Right renal pelvis (tissue), 4 donors: ENCODE measurements around the gene MFRP. TPM values are rescaled to one million over a fixed set of nuclear protein-coding genes. Genes with fewer than 3 reads are reported as not detected.

ENCODE experiments used
- DNase-seq, 4 donors: peaks; one replicate each; pipeline ENCODE4 v3.0.0-alpha.2; 2013; ENCODE audit warnings: low read depth in 4 of 4, low spot score in 3 of 4, missing footprints in 1 of 4
- polyA plus RNA-seq, 4 donors: library from polyadenylated mRNA; unstranded; fragments of 120-200 nt; gene quantifications; one replicate each; pipeline ENCODE4 v1.2.1, GENCODE V29; 2013; ENCODE audit not compliant: insufficient read length in 4 of 4

MFRP gene
- polyA plus RNA-seq, 4 donors, result not detected

DNA sequence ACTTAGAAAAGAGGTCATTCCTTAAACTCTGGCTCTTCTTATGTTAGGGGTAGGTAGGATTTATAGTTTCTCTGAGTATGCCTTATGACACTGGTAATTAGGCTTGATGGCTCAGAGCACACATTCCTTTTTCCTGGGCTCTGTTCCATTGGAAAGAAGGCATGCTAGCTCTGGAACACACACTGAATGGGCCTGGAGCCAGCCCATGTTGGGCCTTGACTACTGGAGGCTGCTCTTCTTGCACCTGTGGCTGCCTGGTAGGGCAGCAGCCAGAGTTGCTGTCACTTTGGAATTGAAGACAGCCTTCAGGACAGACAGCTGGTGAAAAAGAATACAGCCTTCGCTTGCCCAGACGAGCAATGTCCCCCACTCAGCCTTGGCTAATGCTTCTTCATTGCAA is 47.8 kb downstream of the MFRP start:
- DNase-seq, result no peak

- no peak for DNase-seq
Observed at GRCh38 chr11:119297938-119298337, 48.6 kb downstream of the MFRP start.

- no peak for DNase-seq
Observed at GRCh38 chr11:119295178-119295577, 51.3 kb downstream of the MFRP start.

DNA sequence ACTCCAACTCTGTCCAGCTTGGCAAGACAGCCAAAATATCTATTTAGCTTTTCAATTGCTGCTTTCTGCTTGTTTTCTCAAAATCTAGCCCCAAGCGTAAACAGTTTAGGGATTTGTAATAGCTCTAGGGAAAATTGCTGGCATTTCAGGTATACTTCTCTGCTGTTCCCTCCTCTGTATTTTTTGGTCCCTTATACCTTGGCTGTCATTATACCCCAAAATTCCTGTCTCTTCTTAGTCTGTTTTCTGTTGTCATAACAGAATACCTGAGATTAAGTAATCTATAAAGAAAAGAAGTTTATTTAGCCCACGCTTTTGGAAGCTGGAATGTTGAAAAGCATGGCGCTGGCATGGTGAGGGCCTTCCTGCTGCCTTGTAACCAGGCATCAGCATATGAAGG is 53.0 kb downstream of the MFRP start:
- no peak for DNase-seq

DNA sequence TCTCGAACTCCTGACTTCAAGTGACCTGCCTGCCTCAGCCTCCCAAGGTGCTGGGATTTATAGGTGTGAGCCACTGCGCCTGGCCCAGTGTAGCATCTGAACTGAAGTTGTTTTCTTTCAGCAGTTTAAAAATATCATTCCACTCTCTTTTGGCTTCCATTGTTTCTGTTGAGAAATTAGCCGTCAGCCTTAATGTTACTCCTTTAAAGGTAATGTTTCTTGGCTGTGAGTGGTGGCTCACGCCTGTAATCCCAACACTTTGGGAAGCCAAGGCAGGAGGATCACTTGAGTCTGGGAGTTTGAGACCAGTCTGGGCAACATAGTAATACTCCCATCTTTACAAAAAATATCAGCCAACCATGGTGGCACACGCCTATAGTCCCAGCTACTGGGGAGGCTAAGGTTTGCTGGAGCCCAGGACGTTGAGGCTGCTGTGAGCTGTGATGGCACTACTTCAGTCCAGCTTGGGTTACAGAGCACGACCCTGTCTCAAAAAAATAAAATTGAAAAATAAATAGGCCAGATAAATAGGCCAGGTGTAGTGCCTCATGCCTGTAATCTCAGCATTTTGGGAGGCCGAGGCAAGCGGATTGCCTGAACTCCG is 55.5 kb downstream of the MFRP start:
- DNase-seq, result no peak

Other genes starting within 250 kb of the MFRP start
- gene DPAGT1, start 244.9 kb downstream of the MFRP start, polyA plus RNA-seq, result 10 to 100 TPM; 56.3 to 70.4 (median 59.5) TPM
- 10 to 100 TPM; 10.6 to 14.0 (median 11.8) TPM for gene C2CD2L, start 239.4 kb downstream of the MFRP start, polyA plus RNA-seq
- 10 to 100 TPM; 26.5 to 33.2 (median 30.0) TPM for gene HINFP, start 225.1 kb downstream of the MFRP start, polyA plus RNA-seq
- under 1 TPM; 0.71 to 0.81 (median 0.76) TPM for gene ABCG4, start 197.7 kb downstream of the MFRP start, polyA plus RNA-seq
- gene NLRX1, start 178.0 kb downstream of the MFRP start, polyA plus RNA-seq, result 10 to 100 TPM; 11.7 to 14.4 (median 12.2) TPM
- 10 to 100 TPM; 12.7 to 19.1 (median 14.2) TPM for gene NHERF4, start 161.2 kb downstream of the MFRP start, polyA plus RNA-seq
- gene CBL, start 140.4 kb downstream of the MFRP start, polyA plus RNA-seq, result 10 to 100 TPM; 19.9 to 22.8 (median 21.6) TPM
- 10 to 100 TPM; 53.1 to 67.4 (median 54.5) TPM for gene MCAM, start 29.6 kb downstream of the MFRP start, polyA plus RNA-seq
- 10 to 100 TPM; 32.2 to 36.8 (median 32.9) TPM for gene RNF26, start 12.2 kb downstream of the MFRP start, polyA plus RNA-seq
- 10 to 100 TPM; 20.6 to 33.6 (median 25.5) TPM for gene C1QTNF5, start 5.8 kb downstream of the MFRP start, polyA plus RNA-seq
- 10 to 100 TPM in 3 of 4 donors, 1 to 10 TPM in 1; 6.8 to 13.6 (median 11.1) TPM for gene USP2, start 35.0 kb upstream of the MFRP start, polyA plus RNA-seq
- 100 to 1,000 TPM in 1 of 4 donors, 10 to 100 TPM in 3; 88.7 to 107 (median 90.0) TPM for gene THY1, start 76.5 kb upstream of the MFRP start, polyA plus RNA-seq